ENCODE measurements around the gene FILIP1L.

The FILIP1L gene

GRCh38 chr3:99974989-99975388 is 139.3 kb downstream of the FILIP1L start:
- no peak for DNase-seq (ENCODE audit: low read depth in 2 of 2)

- no peak for DNase-seq (ENCODE audit: low read depth in 2 of 2)
These were observed 141.8 kb downstream of the FILIP1L start for GRCh38 chr3:99972380-99973104.

GRCh38 chr3:99971761-99972160 is 142.5 kb downstream of the FILIP1L start:
- DNase-seq (ENCODE audit: low read depth in 2 of 2): no peak

GRCh38 chr3:99970198-99970597 is 144.1 kb downstream of the FILIP1L start:
- DNase-seq (ENCODE audit: low read depth in 2 of 2): no peak

- DNase-seq (ENCODE audit: low read depth in 2 of 2): no peak
These were observed 145.2 kb downstream of the FILIP1L start for GRCh38 chr3:99969136-99969535.

GRCh38 chr3:99967796-99968195 is 146.5 kb downstream of the FILIP1L start:
- DNase-seq (ENCODE audit: low read depth in 2 of 2): no peak

- DNase-seq (ENCODE audit: low read depth in 2 of 2): no peak
These were observed 147.5 kb downstream of the FILIP1L start for GRCh38 chr3:99966662-99967416.

GRCh38 chr3:99965681-99966408 is 148.5 kb downstream of the FILIP1L start:
- no peak for DNase-seq (ENCODE audit: low read depth in 2 of 2)

- no peak for DNase-seq (ENCODE audit: low read depth in 2 of 2)
These were observed 149.2 kb downstream of the FILIP1L start for GRCh38 chr3:99965077-99965476.

- DNase-seq (ENCODE audit: low read depth in 2 of 2): no peak
These were observed 151.6 kb downstream of the FILIP1L start for GRCh38 chr3:99962703-99963102.

GRCh38 chr3:99961756-99962515 is 152.4 kb downstream of the FILIP1L start:
- DNase-seq (ENCODE audit: low read depth in 2 of 2): no peak

- DNase-seq (ENCODE audit: low read depth in 2 of 2): no peak
These were observed 153.4 kb downstream of the FILIP1L start for GRCh38 chr3:99960941-99961340.

- DNase-seq (ENCODE audit: low read depth in 2 of 2): no peak
These were observed 154.0 kb downstream of the FILIP1L start for GRCh38 chr3:99960123-99960878.

- DNase-seq (ENCODE audit: low read depth in 2 of 2): no peak
These were observed 155.9 kb downstream of the FILIP1L start for GRCh38 chr3:99958222-99958912.

GRCh38 chr3:99957151-99957796 is 157.0 kb downstream of the FILIP1L start:
- no peak for DNase-seq (ENCODE audit: low read depth in 2 of 2)

- no peak for DNase-seq (ENCODE audit: low read depth in 2 of 2)
These were observed 158.3 kb downstream of the FILIP1L start for GRCh38 chr3:99955773-99956562.

- no peak for DNase-seq (ENCODE audit: low read depth in 2 of 2)
These were observed 159.2 kb downstream of the FILIP1L start for GRCh38 chr3:99954914-99955644.

- no peak for DNase-seq (ENCODE audit: low read depth in 2 of 2)
These were observed 160.7 kb downstream of the FILIP1L start for GRCh38 chr3:99953596-99953995.

Data from stimulated activated CD8-positive, alpha-beta memory T cell treated with anti-CD3 and anti-CD28 coated beads, Interleukin-15, amount 100 ng/mL, for 4 hours (primary cell).